ENCODE results near the gene UBL4B. TPM values are rescaled to one million over a fixed set of nuclear protein-coding genes. Genes with fewer than 3 reads are reported as not detected.

UBL4B gene
- total and polyA plus RNA-seq, 9 of the 15 experiments (the other 6 are each of a cell fraction or from before 2014, with no cell fraction given) = not detected

GRCh38 chr1:110119843-110120242 is 7.6 kb downstream of the UBL4B start:
- POLR2A ChIA-PET = no interaction called here
- Histone ChIP-seq H3K27ac (ENCODE audit: extremely low read depth, low read depth, low read length) (no peak overlapping the region), H4K20me1 (replicated peaks; ENCODE audit: control insufficient read depth, insufficient read depth, low read length) (0 out of 2 replicates have a peak, but pooled peaks cover 2% of the 10 kb centered on the region), H3K4me1 (replicated peaks in 1 of 2; ENCODE audit: control insufficient read depth in 2 of 2, insufficient read depth in 2 of 2, low read length in 2 of 2) (no peaks in the 10 kb centered on the region), H3K36me3 (ENCODE audit: control insufficient read depth, insufficient read depth, low read length) (no peaks in the 10 kb centered on the region), H2AFZ (ENCODE audit: low read depth, low read length) (no peak overlapping the region), H3K9me1 (ENCODE audit: control insufficient read depth, insufficient read depth, low read length) (no peaks in the 10 kb centered on the region), H3K4me2 (ENCODE audit: insufficient read depth, low read length) (no peak overlapping the region), H3K4me3 (no peak overlapping the region), H3K79me2 (ENCODE audit: control insufficient read depth, insufficient read depth, low read length) (no peaks in the 10 kb centered on the region), H3K27me3 (ENCODE audit: control insufficient read depth in 2 of 2, insufficient read depth in 2 of 2, low read length in 2 of 2) (peaks cover 4 to 26% of the 10 kb centered on the region in 2 experiments; a peak in 3 of 5 replicates), H3K9ac (ENCODE audit: insufficient read depth in 1 of 2, low read depth in 2 of 2, low read length in 2 of 2) (no peak overlapping the region), H3K9me3 (replicated peaks; ENCODE audit: control insufficient read depth, insufficient read depth, low read depth, low read length) (peaks cover 2% of the 10 kb centered on the region)
- no peak for ATAC-seq
- FAIRE-seq = no peak
- in situ Hi-C loops (cut with MboI) = no loop called here
- no TSS peak for BruUV-seq (replicated peaks)
- no peak for TF ChIP-seq HNRNPL (IDR thresholded peaks at IDR 0.05; ENCODE audit: low read depth, low read length)
- no peak for TF ChIP-seq SNAPC5 (CRISPR knock-in tag; IDR thresholded peaks at IDR 0.05)
- TF ChIP-seq ETS2 (tag; IDR thresholded peaks at IDR 0.05; ENCODE audit: borderline replicate concordance, poor library complexity, severe bottlenecking) = no peak
- no peak for TF ChIP-seq RUNX1 (IDR thresholded peaks at IDR 0.05; ENCODE audit: low read depth)
- TF ChIP-seq, protein P1, sequence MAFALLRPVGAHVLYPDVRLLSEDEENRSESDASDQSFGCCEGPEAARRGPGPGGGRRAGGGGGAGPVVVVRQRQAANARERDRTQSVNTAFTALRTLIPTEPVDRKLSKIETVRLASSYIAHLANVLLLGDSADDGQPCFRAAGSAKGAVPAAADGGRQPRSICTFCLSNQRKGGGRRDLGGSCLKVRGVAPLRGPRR (CRISPR knock-in tag; IDR thresholded peaks at IDR 0.05) = no peak
- TF ChIP-seq ZNF143 (CRISPR knock-in tag; IDR thresholded peaks at IDR 0.05) = no peak
- TF ChIP-seq RB1 (IDR thresholded peaks at IDR 0.05; ENCODE audit: low read depth) = no peak
- no peak for TF ChIP-seq ATF1 (CRISPR knock-in tag; IDR thresholded peaks at IDR 0.05)
- no peak for TF ChIP-seq ATF1 (tag; IDR thresholded peaks at IDR 0.05)
- TF ChIP-seq THRB (CRISPR knock-in tag; conservative IDR thresholded peaks at IDR 0.05) = no peak
- no peak for TF ChIP-seq HOXB6 (CRISPR knock-in tag; IDR thresholded peaks at IDR 0.05; ENCODE audit: borderline replicate concordance)
- no peak for DNase-seq (ENCODE audit: extremely low read depth in 1 of 4, low spot score in 3 of 4)
- WGBS (ENCODE audit: insufficient coverage, low coverage, missing lambda C conversion rate) = 2% methylated on average over 3 of the region's 3 CpGs
- CTCF ChIA-PET (ENCODE audit: low intra/inter-chr PET ratio) = no interaction called here
- intact Hi-C loops (cut with micrococcal nuclease) = loop anchor here (10.0 kb wide), 1 partner anchor 475 kb away; no protein-coding TSS in a partner anchor
